OCI-LY3 (cell line): ENCODE measurements around the gene MMP1.

Experiments
- EZH2phosphoT487 ChIP-seq: fragments of 200-600 bp; shearing (Covaris generic); IDR thresholded peaks from 2 replicates; pipeline ENCODE4 v1.6.1; 2018; ENCODE audit warnings: antibody characterized with exemption, mixed run types, low read depth
- TF ChIP-seq, protein P1 (sequence below): fragments of 200-600, 300-600 bp; sonication (generic); IDR thresholded peaks from 2 replicates; pipeline ENCODE4 v1.5.1; 2014; ENCODE audit warnings: antibody characterized with exemption, low read length, low read depth

DNA sequence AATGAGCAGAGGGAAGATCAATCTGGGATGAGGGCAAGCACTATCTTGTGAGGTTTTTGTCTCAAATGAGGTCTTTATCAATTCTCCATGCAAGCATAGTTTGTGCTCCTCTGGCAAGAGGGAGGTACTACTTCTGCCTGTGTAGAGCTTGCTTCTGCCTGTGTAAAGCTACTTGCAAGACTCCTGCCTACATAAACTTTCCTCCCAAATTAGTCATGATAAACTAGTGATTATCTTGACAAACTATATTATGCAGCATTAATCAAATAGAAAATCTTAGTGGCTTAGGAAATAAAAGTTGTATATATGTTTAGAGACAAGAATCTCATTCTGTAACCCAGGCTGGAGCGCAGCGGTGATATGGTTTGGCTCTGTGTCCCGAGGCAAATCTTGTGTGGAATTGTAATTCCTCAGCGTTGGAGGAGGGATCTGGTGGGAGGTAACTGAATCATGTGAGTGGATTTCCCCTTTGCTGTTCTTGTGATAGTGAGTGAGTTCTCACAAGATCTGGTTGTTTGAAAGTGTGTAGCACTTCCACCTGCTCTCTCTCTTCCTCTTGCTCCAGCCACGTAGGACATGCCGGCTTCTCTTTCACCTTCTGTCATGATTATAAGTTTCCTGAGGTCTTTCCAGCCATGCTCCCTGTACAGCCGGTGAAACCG lies 9.5 kb downstream of the MMP1 start:
- TF ChIP-seq, protein P1, sequence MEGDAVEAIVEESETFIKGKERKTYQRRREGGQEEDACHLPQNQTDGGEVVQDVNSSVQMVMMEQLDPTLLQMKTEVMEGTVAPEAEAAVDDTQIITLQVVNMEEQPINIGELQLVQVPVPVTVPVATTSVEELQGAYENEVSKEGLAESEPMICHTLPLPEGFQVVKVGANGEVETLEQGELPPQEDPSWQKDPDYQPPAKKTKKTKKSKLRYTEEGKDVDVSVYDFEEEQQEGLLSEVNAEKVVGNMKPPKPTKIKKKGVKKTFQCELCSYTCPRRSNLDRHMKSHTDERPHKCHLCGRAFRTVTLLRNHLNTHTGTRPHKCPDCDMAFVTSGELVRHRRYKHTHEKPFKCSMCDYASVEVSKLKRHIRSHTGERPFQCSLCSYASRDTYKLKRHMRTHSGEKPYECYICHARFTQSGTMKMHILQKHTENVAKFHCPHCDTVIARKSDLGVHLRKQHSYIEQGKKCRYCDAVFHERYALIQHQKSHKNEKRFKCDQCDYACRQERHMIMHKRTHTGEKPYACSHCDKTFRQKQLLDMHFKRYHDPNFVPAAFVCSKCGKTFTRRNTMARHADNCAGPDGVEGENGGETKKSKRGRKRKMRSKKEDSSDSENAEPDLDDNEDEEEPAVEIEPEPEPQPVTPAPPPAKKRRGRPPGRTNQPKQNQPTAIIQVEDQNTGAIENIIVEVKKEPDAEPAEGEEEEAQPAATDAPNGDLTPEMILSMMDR, result no peak
- no peak for TF ChIP-seq EZH2phosphoT487
